Right lobe of liver (tissue), 6 donors: ENCODE results near the gene AGR3. TPM values are rescaled to one million over a fixed set of nuclear protein-coding genes. Genes with fewer than 3 reads are reported as not detected.
A peak's percentile ranks its signal among the peaks of the same experiment; 100 is the strongest.

Experiments
- ATAC-seq, 4 donors: fragments of 200-7000 bp; cut with Tn5 transposase; one replicate each; pipeline ENCODE4 v1.9.1; 2020; ENCODE audit warnings: mild to moderate bottlenecking in 4 of 4, moderate library complexity in 4 of 4
- DNase-seq, 3 donors: peaks; one replicate each; pipeline ENCODE4 v3.0.0-alpha.2; 2020
- H3K27ac ChIP-seq, 3 donors: fragments of 200-600 bp; one replicate each; pipeline ENCODE4 v1.8.0; 2022
- H3K27me3 ChIP-seq, 2 donors: fragments of 200-600 bp; one replicate each; pipeline ENCODE4 v1.8.0; 2022
- H3K36me3 ChIP-seq, 4 donors: fragments of 200-600 bp; sonication (generic) in 1 of 4; one replicate each; pipeline versions ENCODE4 v1.5.1 to v1.8.0; 2017 to 2022; ENCODE audit warnings: control low read depth in 1 of 4
- H3K4me1 ChIP-seq, 4 donors: fragments of 200-600 bp; sonication (generic) in 1 of 4; one replicate each; pipeline versions ENCODE4 v1.5.1 to v1.8.0; 2017 to 2022; ENCODE audit warnings: control low read depth in 1 of 4
- H3K4me3 ChIP-seq, 3 donors: fragments of 200-600 bp; one replicate each; pipeline ENCODE4 v1.8.0; 2022
- H3K9me3 ChIP-seq, 4 donors: fragments of 200-600 bp; sonication (generic) in 1 of 4; one replicate each; pipeline versions ENCODE4 v1.5.1 to v1.8.0; 2017 to 2022; ENCODE audit warnings: control low read depth in 1 of 4
- POLR2A ChIP-seq: fragments of 450-650 bp; IDR thresholded peaks from one replicate; pipeline ENCODE4 v1.6.1; 2017; ENCODE audit warnings: antibody characterized with exemption, mild to moderate bottlenecking
- WGBS: methylation state at CpG from one replicate; pipeline ENCODE4 v1.1.6; 2018; ENCODE audit warnings: low coverage, low lambda C conversion rate; ENCODE audit not compliant: insufficient coverage; ENCODE audit errors: missing lambda C conversion rate; 5-methylcytosine and 5-hydroxymethylcytosine counted together
- intact Hi-C, 2 donors: fragments of 100-400 bp; cut with DNase I; formaldehyde crosslinking; loops; one replicate each; pipeline versions ENCODE4 v1.11.2 to v1.14.1; 2022
- total RNA-seq, 6 experiments: library from RNA; depleted of rRNA in 2 of 6; stranded (reverse); fragments of >200 nt in 2 of 6; fragmentation: NEBNext Ultra II Directional in 3 of 6; extraction: Animal tissue kit (Norgen Biotek cat#: 25700) in 3 of 6; gene quantifications; one replicate each; pipeline versions ENCODE4 v1.1.0 to v1.2.4, GENCODE V29; 2016 to 2023
- TF ChIP-seq, protein P1 (sequence below), 4 donors: fragments of 200-600 bp in 3 of 4; fragments of 450-650 bp in 1 of 4; IDR thresholded peaks; one replicate each; pipeline versions ENCODE4 v1.5.1 to v1.8.0; 2016 to 2022; ENCODE audit warnings: antibody characterized with exemption in 4 of 4, mild to moderate bottlenecking in 2 of 4
- donor health status: DM: no; HTN: yes; CAD: no.
- donor health status: DM: no; HTN: no; CAD: no.
- donor health status: DM: no; HTN: no; CAD: no.
- donor health status: DM: no; HTN: yes; CAD: no.
- donor health status: DM: no; HTN: yes; CAD: no.

AGR3 gene
- total RNA-seq, 6 experiments from 2014 or later, result not detected

DNA sequence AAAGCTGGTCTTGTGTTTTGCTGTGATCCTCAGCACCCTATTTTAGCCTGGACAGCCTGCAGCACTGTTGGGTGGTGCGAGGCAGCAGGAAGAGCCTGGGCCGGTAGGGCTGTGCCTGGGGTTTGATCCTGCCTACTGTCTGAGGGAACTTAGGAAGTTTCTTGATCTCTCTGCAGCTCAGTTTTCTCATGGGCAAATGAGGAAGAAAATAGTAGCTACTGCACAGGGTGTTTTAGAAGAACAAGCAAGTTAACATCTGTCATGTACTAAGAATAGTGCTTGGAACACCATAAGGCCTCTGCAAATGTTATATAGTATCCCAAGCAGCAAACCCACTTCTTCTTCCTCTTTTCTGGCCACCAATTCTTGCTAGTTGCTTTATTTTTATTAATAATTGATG, 65.0 kb downstream of the AGR3 start:
- intact Hi-C loops, result no loop called here
- Histone ChIP-seq H3K36me3 (no peaks in the 10 kb centered on the region), H3K4me1 (peaks cover 0 to 2% (median 0%) of the 10 kb centered on the region in 4 donors), H3K4me3 (no peak overlapping the region), H3K27ac (no peak overlapping the region), H3K9me3 (no peaks in the 10 kb centered on the region), H3K27me3 (no peaks in the 10 kb centered on the region)
- no peak for TF ChIP-seq POLR2A
- TF ChIP-seq, protein P1, sequence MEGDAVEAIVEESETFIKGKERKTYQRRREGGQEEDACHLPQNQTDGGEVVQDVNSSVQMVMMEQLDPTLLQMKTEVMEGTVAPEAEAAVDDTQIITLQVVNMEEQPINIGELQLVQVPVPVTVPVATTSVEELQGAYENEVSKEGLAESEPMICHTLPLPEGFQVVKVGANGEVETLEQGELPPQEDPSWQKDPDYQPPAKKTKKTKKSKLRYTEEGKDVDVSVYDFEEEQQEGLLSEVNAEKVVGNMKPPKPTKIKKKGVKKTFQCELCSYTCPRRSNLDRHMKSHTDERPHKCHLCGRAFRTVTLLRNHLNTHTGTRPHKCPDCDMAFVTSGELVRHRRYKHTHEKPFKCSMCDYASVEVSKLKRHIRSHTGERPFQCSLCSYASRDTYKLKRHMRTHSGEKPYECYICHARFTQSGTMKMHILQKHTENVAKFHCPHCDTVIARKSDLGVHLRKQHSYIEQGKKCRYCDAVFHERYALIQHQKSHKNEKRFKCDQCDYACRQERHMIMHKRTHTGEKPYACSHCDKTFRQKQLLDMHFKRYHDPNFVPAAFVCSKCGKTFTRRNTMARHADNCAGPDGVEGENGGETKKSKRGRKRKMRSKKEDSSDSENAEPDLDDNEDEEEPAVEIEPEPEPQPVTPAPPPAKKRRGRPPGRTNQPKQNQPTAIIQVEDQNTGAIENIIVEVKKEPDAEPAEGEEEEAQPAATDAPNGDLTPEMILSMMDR (IDR thresholded peaks at IDR 0.05), result no peak
- peak; percentile 18 to 60 (median 44) for ATAC-seq
- 63% methylated on average over 2 of the region's 2 CpGs for WGBS
- DNase-seq, result no peak

DNA sequence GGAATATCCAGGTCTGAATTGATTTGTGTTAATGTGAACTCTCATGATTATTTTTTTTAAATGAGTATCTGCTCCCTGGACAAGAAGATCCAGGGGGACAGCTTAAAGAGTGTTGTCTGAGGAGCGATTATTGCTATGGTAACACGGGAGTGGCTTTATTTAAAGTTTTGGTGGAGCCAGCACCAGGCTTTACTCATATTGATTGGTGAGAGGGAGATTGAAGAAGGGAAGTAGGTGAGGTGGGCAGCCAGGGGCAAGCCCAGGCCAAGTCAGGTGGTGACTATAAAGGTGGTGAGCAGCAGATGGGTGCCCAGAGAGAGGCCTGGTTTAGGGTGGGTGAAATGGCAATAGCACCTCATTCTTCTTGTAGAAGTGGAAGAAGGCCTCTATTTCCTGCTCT, 66.8 kb downstream of the AGR3 start:
- TF ChIP-seq, protein P1 (IDR thresholded peaks at IDR 0.05), result no peak
- no peak for TF ChIP-seq POLR2A
- no peaks in the 10 kb centered on the region for H3K36me3 ChIP-seq
- no peak overlapping the region for H3K27ac ChIP-seq
- ATAC-seq (no peak), DNase-seq (no peak)
- intact Hi-C loops, result no loop called here
- H3K9me3 ChIP-seq, result no peaks in the 10 kb centered on the region
- WGBS, result 80% methylated on average over 2 of the region's 2 CpGs
- H3K4me3 ChIP-seq, result no peak overlapping the region
- H3K27me3 ChIP-seq, result no peaks in the 10 kb centered on the region
- no peaks in the 10 kb centered on the region for H3K4me1 ChIP-seq

DNA sequence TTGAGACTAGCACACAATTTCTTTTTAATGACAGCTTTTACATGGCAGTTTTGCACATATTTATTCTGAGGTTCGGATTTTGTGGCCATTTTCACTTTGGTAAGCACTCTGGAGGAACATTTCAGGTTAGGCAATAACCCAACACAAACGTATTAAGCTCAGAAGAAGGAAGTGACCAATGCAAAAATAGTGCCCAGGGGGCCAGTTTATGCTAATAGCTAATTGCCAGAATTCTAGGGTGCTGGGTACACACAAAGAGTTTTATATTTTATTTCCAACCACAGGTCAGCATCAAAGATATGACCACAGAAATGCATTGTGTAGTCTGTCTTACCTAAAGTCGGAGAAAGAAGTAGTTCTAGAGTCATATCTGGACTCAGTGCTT, 68.6 kb downstream of the AGR3 start:
- Histone ChIP-seq H3K27me3 (no peaks in the 10 kb centered on the region), H3K36me3 (no peaks in the 10 kb centered on the region), H3K4me1 (no peaks in the 10 kb centered on the region), H3K27ac (no peak overlapping the region), H3K9me3 (no peaks in the 10 kb centered on the region), H3K4me3 (no peak overlapping the region)
- 30% methylated on average over 3 of the region's 3 CpGs for WGBS
- no peak for TF ChIP-seq POLR2A
- TF ChIP-seq, protein P1 (IDR thresholded peaks at IDR 0.05), result no peak
- DNase-seq (no peak), ATAC-seq (peak in 2 of 4 donors; percentile 10 to 33)
- intact Hi-C loops, result no loop called here

DNA sequence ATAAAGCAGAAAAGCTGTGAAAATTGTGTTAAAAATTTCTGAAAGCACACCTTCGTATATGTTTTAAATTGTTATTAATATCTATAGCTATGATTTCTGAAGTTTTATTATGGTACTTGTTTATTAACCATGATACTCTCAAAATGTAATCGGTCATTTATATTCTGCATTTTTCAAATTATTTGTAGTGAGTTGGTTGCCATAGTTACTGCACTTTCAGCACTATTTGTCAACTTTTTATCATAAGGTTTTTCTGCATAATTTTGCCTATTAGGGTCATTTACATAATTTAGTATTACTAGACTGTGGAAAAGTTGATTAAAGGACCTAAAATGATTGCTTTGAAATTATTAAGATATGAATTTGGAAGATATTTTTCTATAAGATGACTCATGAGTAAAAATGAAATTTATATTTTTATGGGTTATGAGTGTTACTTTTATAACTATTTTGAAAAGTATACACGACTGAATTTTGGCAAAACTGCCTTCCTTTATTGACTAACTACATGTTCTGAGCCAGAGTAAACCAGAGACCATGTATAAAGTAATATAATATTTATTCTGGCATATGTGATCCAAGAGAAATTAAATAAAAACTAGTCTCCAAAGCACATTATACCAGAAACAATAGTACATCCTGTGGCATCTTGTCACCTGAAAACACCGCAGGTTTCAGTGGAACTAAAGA, 69.1 kb downstream of the AGR3 start:
- Histone ChIP-seq H3K4me1 (no peaks in the 10 kb centered on the region), H3K27me3 (no peaks in the 10 kb centered on the region), H3K27ac (no peak overlapping the region), H3K9me3 (no peaks in the 10 kb centered on the region), H3K4me3 (no peak overlapping the region), H3K36me3 (no peaks in the 10 kb centered on the region)
- TF ChIP-seq, protein P1 (IDR thresholded peaks at IDR 0.05), result no peak
- TF ChIP-seq POLR2A, result no peak
- DNase-seq, result no peak
- intact Hi-C loops, result no loop called here
- WGBS, result 61% methylated on average over 4 of the region's 4 CpGs
- ATAC-seq, result no peak
